GM23338 (cell line): ENCODE results near the gene FAM50A. TPM values are rescaled to one million over a fixed set of nuclear protein-coding genes. Genes with fewer than 3 reads are reported as not detected.

Experiments
- ATAC-seq: fragments of 200-7000 bp; cut with Tn5 transposase; 3 replicates; pipeline ENCODE4 v1.9.1; 2020
- DNase-seq: peaks from one replicate; pipeline ENCODE4 v3.0.0-alpha.2; 2015; ENCODE audit warnings: low spot score
- H2AFZ ChIP-seq: fragments of 200-600 bp; sonication (generic); 2 replicates; pipeline ENCODE4 v1.8.0; 2016; ENCODE audit warnings: antibody characterized with exemption, mild to moderate bottlenecking, moderate library complexity
- H3F3A ChIP-seq: fragments of 200-600 bp; sonication (generic); replicated peaks from 2 replicates; pipeline ENCODE4 v1.8.0; 2017; ENCODE audit warnings: antibody characterized with exemption, mixed run types, low read depth
- H3K27ac ChIP-seq: fragments of 200-600 bp; sonication (generic); 2 replicates; pipeline ENCODE4 v1.6.1; 2016; ENCODE audit warnings: low read depth
- H3K27me3 ChIP-seq: fragments of 200-600 bp; sonication (generic); 2 replicates; pipeline ENCODE4 v1.8.0; 2016; ENCODE audit warnings: mild to moderate bottlenecking, mixed run types, moderate library complexity; ENCODE audit not compliant: insufficient read depth
- H3K36me3 ChIP-seq: fragments of 200-600 bp; sonication (generic); 2 replicates; pipeline ENCODE4 v1.8.0; 2016; ENCODE audit warnings: mild to moderate bottlenecking; ENCODE audit not compliant: insufficient read depth
- H3K4me1 ChIP-seq: fragments of 200-600 bp; sonication (generic); 2 replicates; pipeline ENCODE4 v1.8.0; 2016; ENCODE audit warnings: mild to moderate bottlenecking, moderate library complexity; ENCODE audit not compliant: insufficient read depth
- H3K4me2 ChIP-seq: fragments of 200-600 bp; sonication (generic); 2 replicates; pipeline ENCODE4 v1.7.1; 2017; ENCODE audit warnings: mixed run types
- H3K4me3 ChIP-seq: fragments of 200-600 bp; sonication (generic); 2 replicates; pipeline ENCODE4 v1.6.1; 2016; ENCODE audit warnings: mixed run types
- H3K79me2 ChIP-seq: fragments of 200-600 bp; sonication (generic); replicated peaks from 2 replicates; pipeline ENCODE4 v1.8.0; 2017; ENCODE audit warnings: mild to moderate bottlenecking; ENCODE audit not compliant: insufficient read depth
- H3K9me2 ChIP-seq: fragments of 200-600 bp; sonication (generic); 2 replicates; pipeline ENCODE4 v1.8.0; 2017; ENCODE audit not compliant: insufficient read depth
- H4K20me1 ChIP-seq: fragments of 200-600 bp; sonication (generic); replicated peaks from 2 replicates; pipeline ENCODE4 v1.8.0; 2017; ENCODE audit warnings: mild to moderate bottlenecking; ENCODE audit not compliant: insufficient read depth
- H3K27ac Mint-ChIP-seq: 2 replicates; pipeline ENCODE4 v1.8.0; 2020; ENCODE audit warnings: inconsistent platforms, mild to moderate bottlenecking, moderate library complexity, mixed read lengths
- H3K27me3 Mint-ChIP-seq: 3 replicates; pipeline ENCODE4 v1.8.0; 2022; ENCODE audit warnings: low read depth, mild to moderate bottlenecking, moderate library complexity, mixed read lengths, inconsistent platforms; ENCODE audit not compliant: insufficient read depth, poor library complexity
- H3K36me3 Mint-ChIP-seq: 3 replicates; pipeline ENCODE4 v1.8.0; 2021; ENCODE audit warnings: low read depth, mild to moderate bottlenecking, inconsistent platforms, moderate library complexity, mixed read lengths
- H3K4me1 Mint-ChIP-seq: 3 replicates; pipeline ENCODE4 v1.8.0; 2020; ENCODE audit warnings: mild to moderate bottlenecking, inconsistent platforms, mixed read lengths
- H3K4me3 Mint-ChIP-seq: 3 replicates; pipeline ENCODE4 v1.8.0; 2021; ENCODE audit warnings: moderate library complexity, mild to moderate bottlenecking, inconsistent platforms, mixed read lengths
- H3K9me3 Mint-ChIP-seq: 3 replicates; pipeline ENCODE4 v1.8.0; 2020; ENCODE audit warnings: moderate library complexity, mild to moderate bottlenecking, inconsistent platforms, mixed read lengths
- CREB1 ChIP-seq: fragments of 250-450 bp; sonication (Bioruptor Pico); IDR thresholded peaks from 2 replicates; pipeline ENCODE4 v1.5.0; 2020; ENCODE audit warnings: low read depth, mild to moderate bottlenecking, moderate library complexity
- EZH2phosphoT487 ChIP-seq: fragments of 200-600 bp; sonication (generic); IDR thresholded peaks from one replicate; pipeline ENCODE4 v1.8.1; 2018; ENCODE audit warnings: antibody characterized with exemption; ENCODE audit not compliant: unreplicated experiment
- JUNB ChIP-seq: IDR thresholded peaks from one replicate; pipeline ENCODE4 v1.6.1; 2016; ENCODE audit warnings: antibody characterized with exemption; ENCODE audit not compliant: unreplicated experiment
- NANOG ChIP-seq: IDR thresholded peaks from 2 replicates; pipeline ENCODE4 v1.6.1; 2016; ENCODE audit warnings: antibody characterized with exemption, borderline replicate concordance
- POLR2AphosphoS5 ChIP-seq: IDR thresholded peaks from 2 replicates; pipeline ENCODE4 v1.6.1; 2016; ENCODE audit warnings: antibody characterized with exemption, low read depth
- STAT1 ChIP-seq: IDR thresholded peaks from one replicate; pipeline ENCODE4 v1.6.1; 2016; ENCODE audit warnings: antibody characterized with exemption; ENCODE audit not compliant: unreplicated experiment
- ZNF114 ChIP-seq: fragments of 250-450 bp; sonication (Bioruptor Pico); IDR thresholded peaks from 2 replicates; pipeline ENCODE4 v1.5.0; 2020; ENCODE audit warnings: mild to moderate bottlenecking, moderate library complexity
- ZNF331 ChIP-seq: fragments of 250-450 bp; sonication (Bioruptor Pico); IDR thresholded peaks from 2 replicates; pipeline ENCODE4 v1.5.0; 2020; ENCODE audit warnings: low read depth, mild to moderate bottlenecking, moderate library complexity
- ZNF462 ChIP-seq: fragments of 250-450 bp; sonication (Bioruptor Pico); IDR thresholded peaks from 2 replicates; pipeline ENCODE4 v1.5.0; 2020; ENCODE audit warnings: mild to moderate bottlenecking, moderate library complexity
- polyA plus RNA-seq: library from polyadenylated mRNA; unstranded; fragments of >200 nt; fragmentation: Nextera tagmentation; extraction: Ambion mirVana; gene quantifications from 2 replicates; pipeline ENCODE4 v1.2.1, GENCODE V29; 2016
- total RNA-seq: library from RNA; depleted of rRNA; stranded (reverse); fragments of >200 nt; shearing (Covaris generic); gene quantifications from 2 replicates; pipeline ENCODE4 v1.2.3, GENCODE V29; 2014
- TF ChIP-seq, protein P1 (sequence below), 2 experiments: fragments of 200-600 bp in 1 of 2; sonication (generic) in 1 of 2; conservative IDR thresholded peaks; 2 replicates each; pipeline versions ENCODE4 v1.5.1 to v1.6.1; 2016 to 2017; ENCODE audit warnings: antibody characterized with exemption in 2 of 2, low read depth in 2 of 2, mild to moderate bottlenecking in 2 of 2, moderate library complexity in 1 of 2
- TF ChIP-seq, protein P2 (sequence below): IDR thresholded peaks from 2 replicates; pipeline ENCODE4 v1.6.1; 2016; ENCODE audit warnings: antibody characterized with exemption

FAM50A gene
- total and polyA plus RNA-seq, 2 experiments from 2014 or later, result 23.9 to 77.6 TPM

DNA sequence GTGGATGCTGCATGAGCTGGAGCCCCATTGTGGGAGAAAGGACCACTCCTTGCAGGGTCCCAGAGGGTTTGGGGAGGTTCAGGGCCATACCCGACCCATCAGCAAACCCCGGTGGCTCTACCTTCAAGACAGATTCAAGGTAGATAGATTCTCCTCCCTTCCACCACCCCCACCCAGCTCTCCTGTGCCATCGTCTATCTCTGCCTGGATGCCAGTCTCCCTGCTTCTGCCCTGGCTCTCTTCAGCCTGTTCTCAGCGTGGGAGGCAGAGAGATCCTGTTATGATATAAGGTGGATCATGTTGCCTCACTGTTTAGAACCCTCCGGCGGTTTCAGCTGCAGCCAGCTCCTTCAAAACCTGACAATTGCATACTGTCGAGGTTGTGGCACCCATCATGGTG lies 29.7 kb downstream of the FAM50A start:
- H3K27ac ChIP-seq, result no peak overlapping the region
- no peaks in the 10 kb centered on the region for H3K36me3 ChIP-seq
- no peak overlapping the region for H2AFZ ChIP-seq
- H3K27me3 ChIP-seq, result no peaks in the 10 kb centered on the region
- no peaks in the 10 kb centered on the region for H3K79me2 ChIP-seq
- DNase-seq (no peak), ATAC-seq (no peak)
- Mint-ChIP-seq H3K4me3 (no peak overlapping the region), H3K9me3 (no peaks in the 10 kb centered on the region), H3K27ac (no peak overlapping the region), H3K36me3 (peaks cover 10% of the 10 kb centered on the region), H3K4me1 (no peaks in the 10 kb centered on the region), H3K27me3 (peaks cover 8% of the 10 kb centered on the region)
- no peaks in the 10 kb centered on the region for H3F3A ChIP-seq
- no peaks in the 10 kb centered on the region; the same call in 1 of the 2 replicates for H4K20me1 ChIP-seq
- H3K4me2 ChIP-seq, result no peak overlapping the region
- TF ChIP-seq ZNF114 (CRISPR knock-in tag) (no peak), NANOG (no peak), CREB1 (CRISPR knock-in tag) (no peak), POLR2AphosphoS5 (no peak), EZH2phosphoT487 (no peak), STAT1 (no peak), JUNB (no peak), ZNF462 (CRISPR knock-in tag) (no peak), ZNF331 (CRISPR knock-in tag) (no peak)
- TF ChIP-seq, protein P1, sequence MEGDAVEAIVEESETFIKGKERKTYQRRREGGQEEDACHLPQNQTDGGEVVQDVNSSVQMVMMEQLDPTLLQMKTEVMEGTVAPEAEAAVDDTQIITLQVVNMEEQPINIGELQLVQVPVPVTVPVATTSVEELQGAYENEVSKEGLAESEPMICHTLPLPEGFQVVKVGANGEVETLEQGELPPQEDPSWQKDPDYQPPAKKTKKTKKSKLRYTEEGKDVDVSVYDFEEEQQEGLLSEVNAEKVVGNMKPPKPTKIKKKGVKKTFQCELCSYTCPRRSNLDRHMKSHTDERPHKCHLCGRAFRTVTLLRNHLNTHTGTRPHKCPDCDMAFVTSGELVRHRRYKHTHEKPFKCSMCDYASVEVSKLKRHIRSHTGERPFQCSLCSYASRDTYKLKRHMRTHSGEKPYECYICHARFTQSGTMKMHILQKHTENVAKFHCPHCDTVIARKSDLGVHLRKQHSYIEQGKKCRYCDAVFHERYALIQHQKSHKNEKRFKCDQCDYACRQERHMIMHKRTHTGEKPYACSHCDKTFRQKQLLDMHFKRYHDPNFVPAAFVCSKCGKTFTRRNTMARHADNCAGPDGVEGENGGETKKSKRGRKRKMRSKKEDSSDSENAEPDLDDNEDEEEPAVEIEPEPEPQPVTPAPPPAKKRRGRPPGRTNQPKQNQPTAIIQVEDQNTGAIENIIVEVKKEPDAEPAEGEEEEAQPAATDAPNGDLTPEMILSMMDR (conservative IDR thresholded peaks at IDR 0.05; ENCODE audit: low read depth in 2 of 2), result no peak
- TF ChIP-seq, protein P2, sequence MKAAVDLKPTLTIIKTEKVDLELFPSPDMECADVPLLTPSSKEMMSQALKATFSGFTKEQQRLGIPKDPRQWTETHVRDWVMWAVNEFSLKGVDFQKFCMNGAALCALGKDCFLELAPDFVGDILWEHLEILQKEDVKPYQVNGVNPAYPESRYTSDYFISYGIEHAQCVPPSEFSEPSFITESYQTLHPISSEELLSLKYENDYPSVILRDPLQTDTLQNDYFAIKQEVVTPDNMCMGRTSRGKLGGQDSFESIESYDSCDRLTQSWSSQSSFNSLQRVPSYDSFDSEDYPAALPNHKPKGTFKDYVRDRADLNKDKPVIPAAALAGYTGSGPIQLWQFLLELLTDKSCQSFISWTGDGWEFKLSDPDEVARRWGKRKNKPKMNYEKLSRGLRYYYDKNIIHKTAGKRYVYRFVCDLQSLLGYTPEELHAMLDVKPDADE, result no peak
- H3K4me3 ChIP-seq, result no peak overlapping the region
- H3K4me1 ChIP-seq, result no peaks in the 10 kb centered on the region
- no peaks in the 10 kb centered on the region for H3K9me2 ChIP-seq
